SK-N-SH treated with all-trans-retinoic acid at 6 μM for 48 hours (cell line): ENCODE results near the gene MTCL1.

ENCODE experiments used
- ARNTL ChIP-seq: fragments of 450-650 bp; formaldehyde crosslinking; IDR thresholded peaks from 2 replicates; pipeline ENCODE4 v1.5.0; 2020; ENCODE audit warnings: low read depth, mild to moderate bottlenecking, moderate library complexity, borderline replicate concordance
- BACH2 ChIP-seq: fragments of 250-450 bp; sonication (Bioruptor Pico); IDR thresholded peaks from 2 replicates; pipeline ENCODE4 v1.9.0; 2021; ENCODE audit warnings: mild to moderate bottlenecking, borderline replicate concordance
- CREB5 ChIP-seq: fragments of 250-450 bp; sonication (Bioruptor Pico); IDR thresholded peaks from 2 replicates; pipeline ENCODE4 v1.5.1; 2020; ENCODE audit warnings: low read depth, mild to moderate bottlenecking, moderate library complexity
- CSDC2 ChIP-seq: fragments of 250-450 bp; sonication (Bioruptor Pico); IDR thresholded peaks from 2 replicates; pipeline ENCODE4 v1.5.0; 2020; ENCODE audit warnings: mild to moderate bottlenecking, moderate library complexity
- ESRRG ChIP-seq: fragments of 250-450 bp; sonication (Bioruptor Pico); IDR thresholded peaks from 2 replicates; pipeline ENCODE4 v1.6.1; 2021; ENCODE audit warnings: mild to moderate bottlenecking
- OSR1 ChIP-seq: fragments of 250-450 bp; sonication (Bioruptor Pico); IDR thresholded peaks from 2 replicates; pipeline ENCODE4 v1.8.0; 2022; ENCODE audit warnings: moderate library complexity, mild to moderate bottlenecking, inconsistent platforms
- PATZ1 ChIP-seq: fragments of 250-450 bp; sonication (Bioruptor Pico); IDR thresholded peaks from 2 replicates; pipeline ENCODE4 v1.8.0; 2020; ENCODE audit warnings: mild to moderate bottlenecking, moderate library complexity, borderline replicate concordance
- RARB ChIP-seq: fragments of 250-450 bp; sonication (Bioruptor Pico); IDR thresholded peaks from 2 replicates; pipeline ENCODE4 v1.8.0; 2021; ENCODE audit warnings: mild to moderate bottlenecking, moderate library complexity
- ZC3H10 ChIP-seq: fragments of 250-450 bp; sonication (Bioruptor Pico); IDR thresholded peaks from 2 replicates; pipeline ENCODE4 v1.5.1; 2021; ENCODE audit warnings: mild to moderate bottlenecking, moderate library complexity
- ZFP3 ChIP-seq: fragments of 250-450 bp; sonication (Bioruptor Pico); IDR thresholded peaks from 2 replicates; pipeline ENCODE4 v1.5.0; 2020; ENCODE audit warnings: mild to moderate bottlenecking, moderate library complexity

GRCh38 chr18:8856769-8857393 is 151.5 kb downstream of the MTCL1 start:
- no peak for TF ChIP-seq ESRRG
- TF ChIP-seq OSR1: no peak
- TF ChIP-seq ZC3H10 (CRISPR knock-in tag): no peak
- TF ChIP-seq RARB (CRISPR knock-in tag): no peak
- no peak for TF ChIP-seq ZFP3 (CRISPR knock-in tag)
- TF ChIP-seq BACH2 (CRISPR knock-in tag): no peak
- no peak for TF ChIP-seq PATZ1 (CRISPR knock-in tag)
- TF ChIP-seq CSDC2 (CRISPR knock-in tag): no peak
- no peak for TF ChIP-seq CREB5
- TF ChIP-seq ARNTL (CRISPR knock-in tag): no peak
